DMS 273 (cell line): ENCODE results near the gene MDGA2.
A peak's percentile ranks its signal among the peaks of the same experiment; 100 is the strongest.

Experiments
- DNase-seq: peaks from one replicate; lab custom pipeline; 2025; ENCODE audit not compliant: unreplicated experiment; lab: John Stamatoyannopoulos, UW

MDGA2 gene

GRCh38 chr14:47507861-47508260, 167.5 kb downstream of the MDGA2 start:
- DNase-seq = no peak

- DNase-seq = no peak
Measured at GRCh38 chr14:47500369-47500768, 175.0 kb downstream of the MDGA2 start.

GRCh38 chr14:47490766-47491165, 184.6 kb downstream of the MDGA2 start:
- DNase-seq = no peak

- DNase-seq = no peak
Measured at GRCh38 chr14:47490353-47490752, 185.1 kb downstream of the MDGA2 start.

GRCh38 chr14:47485421-47485820, 190.0 kb downstream of the MDGA2 start:
- no peak for DNase-seq

- DNase-seq = no peak
Measured at GRCh38 chr14:47483449-47483848, 192.0 kb downstream of the MDGA2 start.

GRCh38 chr14:47471075-47471474, 204.3 kb downstream of the MDGA2 start:
- no peak for DNase-seq

- no peak for DNase-seq
Measured at GRCh38 chr14:47466916-47467315, 208.5 kb downstream of the MDGA2 start.

GRCh38 chr14:47454025-47454424, 221.4 kb downstream of the MDGA2 start:
- no peak for DNase-seq

GRCh38 chr14:47447076-47447475, 228.3 kb downstream of the MDGA2 start:
- DNase-seq = no peak

GRCh38 chr14:47442211-47442610, 233.2 kb downstream of the MDGA2 start:
- DNase-seq = peak; percentile 1

GRCh38 chr14:47439953-47440352, 235.5 kb downstream of the MDGA2 start:
- no peak for DNase-seq

- no peak for DNase-seq
Measured at GRCh38 chr14:47438650-47439140, 236.7 kb downstream of the MDGA2 start.

- no peak for DNase-seq
Measured at GRCh38 chr14:47435331-47435965, 240.0 kb downstream of the MDGA2 start.

- DNase-seq = no peak
Measured at GRCh38 chr14:47427629-47428028, 247.8 kb downstream of the MDGA2 start.

GRCh38 chr14:47425302-47425701, 250.1 kb downstream of the MDGA2 start:
- DNase-seq = no peak

- no peak for DNase-seq
Measured at GRCh38 chr14:47422191-47422590, 253.2 kb downstream of the MDGA2 start.

- no peak for DNase-seq
Measured at GRCh38 chr14:47411523-47411922, 263.9 kb downstream of the MDGA2 start.

- DNase-seq = no peak
Measured at GRCh38 chr14:47392326-47392725, 283.1 kb downstream of the MDGA2 start.

GRCh38 chr14:47390831-47391504, 284.4 kb downstream of the MDGA2 start:
- DNase-seq = no peak

GRCh38 chr14:47389535-47389934, 285.9 kb downstream of the MDGA2 start:
- DNase-seq = no peak

- no peak for DNase-seq
Measured at GRCh38 chr14:47366006-47366405, 309.4 kb downstream of the MDGA2 start.

GRCh38 chr14:47365233-47365632, 310.2 kb downstream of the MDGA2 start:
- no peak for DNase-seq
